ENCODE data around the gene DMXL2.
"Not testable (repeated sequence)": the region's sequence is repeated elsewhere in the genome, so short reads cannot be mapped to it uniquely, and the experiment has no call there.

DMXL2 gene

GRCh38 chr15:51568939-51569784 is 53.4 kb downstream of the DMXL2 start:
- not testable (repeated sequence) for DNase-seq

DNA sequence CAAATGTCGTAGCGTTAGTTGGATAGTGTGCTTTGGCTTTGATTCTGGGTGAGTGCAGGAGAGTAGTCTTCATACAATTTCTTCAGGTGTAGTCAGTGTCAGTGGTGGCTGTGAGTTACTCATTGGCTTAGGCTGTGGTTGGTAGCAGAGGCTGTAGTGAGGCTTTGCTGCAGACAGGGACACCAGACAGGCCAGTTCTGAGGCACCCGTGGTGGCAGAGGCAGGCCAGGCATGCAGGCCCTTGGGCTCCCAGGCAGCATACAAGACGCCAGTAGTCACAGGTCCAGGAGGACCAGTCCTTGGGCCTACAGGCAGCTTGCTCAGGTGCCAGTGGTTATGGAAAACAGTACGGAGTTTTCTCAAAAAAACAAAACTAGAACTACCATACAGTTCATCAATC is 61.3 kb downstream of the DMXL2 start:
- no peak for DNase-seq

GRCh38 chr15:51558876-51559275 is 63.7 kb downstream of the DMXL2 start:
- DNase-seq: no peak

- no peak for DNase-seq
These were observed 64.2 kb downstream of the DMXL2 start for GRCh38 chr15:51558411-51558810.

GRCh38 chr15:51550841-51551240 is 71.7 kb downstream of the DMXL2 start:
- DNase-seq: no peak

DNA sequence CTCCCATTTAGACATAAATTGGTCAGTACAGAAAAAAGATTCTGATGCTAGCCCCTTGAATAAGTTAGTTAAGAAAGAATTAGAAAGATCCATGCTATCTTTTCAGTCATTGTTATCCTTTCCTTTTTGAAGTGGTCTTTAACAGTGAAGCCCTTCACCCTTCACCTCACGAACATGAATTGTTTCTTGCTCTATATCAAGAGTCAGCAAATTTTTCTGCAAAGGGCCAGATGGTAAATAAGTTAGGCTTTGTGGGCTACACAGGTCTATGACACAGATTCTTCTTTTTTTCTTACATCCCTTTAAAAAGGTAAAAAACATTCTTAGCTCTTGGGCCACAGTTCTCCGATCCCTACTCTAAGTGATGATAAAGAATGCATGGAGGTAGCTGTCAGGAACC is 74.9 kb downstream of the DMXL2 start:
- DNase-seq: no peak

GRCh38 chr15:51536965-51537574 is 85.5 kb downstream of the DMXL2 start:
- no peak for DNase-seq

GRCh38 chr15:51533672-51534398 is 88.7 kb downstream of the DMXL2 start:
- no peak for DNase-seq

DNA sequence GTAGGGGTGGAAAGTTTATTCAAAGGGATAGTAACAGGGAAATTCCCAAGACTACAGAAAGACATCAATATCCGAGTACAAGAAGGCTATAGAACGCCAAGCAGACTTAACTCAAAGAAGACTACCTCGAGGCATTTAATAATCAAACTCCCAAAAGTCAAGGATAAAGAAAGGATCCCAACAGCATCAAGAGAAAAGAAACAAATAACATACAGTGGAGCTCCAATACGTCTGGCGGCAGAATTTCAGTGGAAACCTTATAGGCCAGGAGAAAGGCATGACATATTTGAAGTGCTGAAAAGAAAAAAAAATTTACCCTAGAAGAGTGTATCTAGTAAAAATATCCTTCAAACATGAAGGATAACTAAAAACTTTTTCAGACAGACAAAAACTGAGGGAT is 95.6 kb downstream of the DMXL2 start:
- DNase-seq: no peak

DNA sequence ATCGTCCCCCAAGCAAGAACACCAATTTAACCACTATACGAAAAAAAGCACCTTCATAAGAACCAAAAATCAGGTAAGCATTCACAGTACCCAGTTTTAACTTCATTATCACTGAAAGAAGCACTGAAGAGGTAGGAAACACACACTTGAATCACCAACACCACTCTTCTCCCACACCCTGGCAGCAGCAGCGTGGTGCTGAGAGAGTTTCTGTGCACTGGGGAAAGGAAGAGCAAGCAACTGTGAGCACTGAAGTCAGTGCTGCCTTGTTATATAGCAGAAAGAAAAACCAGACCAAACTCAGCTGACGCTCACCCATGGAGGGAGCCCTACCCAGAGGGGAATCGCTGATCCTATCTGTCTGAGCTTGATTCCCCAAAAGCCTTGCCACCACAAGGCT is 98.2 kb downstream of the DMXL2 start:
- no peak for DNase-seq

DNA sequence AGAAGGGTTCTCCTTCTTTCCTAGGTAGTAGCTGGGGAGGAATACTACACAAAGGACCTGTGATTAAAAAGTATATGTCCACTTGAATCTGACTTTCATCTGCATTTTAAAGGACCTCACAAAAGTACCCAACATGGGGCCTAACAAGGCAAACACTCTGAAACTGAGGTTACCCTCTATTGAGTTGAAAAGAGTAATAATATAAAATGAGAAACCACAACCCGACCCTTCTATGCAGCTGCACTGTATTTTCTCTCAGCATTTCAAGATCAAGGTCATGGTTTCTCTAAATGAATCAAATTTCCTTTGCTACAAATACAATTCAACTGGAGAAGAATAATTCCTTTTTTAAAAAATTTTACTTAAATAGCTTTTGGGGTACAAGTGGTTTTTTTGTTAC is 106.3 kb downstream of the DMXL2 start:
- DNase-seq: no peak

DNA sequence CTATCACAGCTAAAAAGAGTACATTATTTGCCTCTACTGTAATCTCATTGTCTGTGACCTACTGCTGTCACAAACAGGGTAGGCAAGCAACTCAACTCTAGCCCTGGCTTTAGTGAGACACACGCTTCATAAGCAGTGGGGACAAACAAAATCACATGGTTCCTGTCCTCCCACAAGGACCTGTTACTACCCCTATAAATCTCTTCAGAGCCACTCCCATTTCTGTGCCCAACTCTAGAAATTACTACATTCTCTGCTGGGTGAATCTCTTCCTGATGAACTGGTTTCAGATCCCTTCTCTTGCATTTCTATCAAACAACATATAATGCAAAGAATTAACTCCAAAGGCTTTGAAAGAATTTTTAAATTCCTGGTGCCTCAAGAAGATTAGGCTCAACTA is 117.3 kb downstream of the DMXL2 start:
- DNase-seq: no peak

DNA sequence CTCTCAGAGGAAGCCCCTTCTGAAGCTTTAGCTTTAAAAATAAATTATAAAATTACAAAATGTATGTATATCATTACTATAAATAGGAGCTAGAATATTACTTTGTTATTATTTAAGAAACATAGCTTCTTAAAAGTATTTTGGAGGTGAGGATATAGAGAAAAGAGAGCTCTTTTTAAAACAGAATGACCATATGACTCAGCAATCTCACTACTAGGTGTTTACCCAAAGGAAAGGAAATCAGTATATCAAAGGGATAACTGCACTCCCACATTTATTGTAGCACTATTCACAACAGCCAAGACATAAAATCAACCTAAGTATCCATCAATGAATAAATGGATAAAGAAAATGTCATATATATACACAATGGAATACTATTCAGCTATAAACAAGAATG is 119.6 kb downstream of the DMXL2 start:
- DNase-seq: no peak

GRCh38 chr15:51499379-51499976 is 123.1 kb downstream of the DMXL2 start:
- no peak for DNase-seq

DNA sequence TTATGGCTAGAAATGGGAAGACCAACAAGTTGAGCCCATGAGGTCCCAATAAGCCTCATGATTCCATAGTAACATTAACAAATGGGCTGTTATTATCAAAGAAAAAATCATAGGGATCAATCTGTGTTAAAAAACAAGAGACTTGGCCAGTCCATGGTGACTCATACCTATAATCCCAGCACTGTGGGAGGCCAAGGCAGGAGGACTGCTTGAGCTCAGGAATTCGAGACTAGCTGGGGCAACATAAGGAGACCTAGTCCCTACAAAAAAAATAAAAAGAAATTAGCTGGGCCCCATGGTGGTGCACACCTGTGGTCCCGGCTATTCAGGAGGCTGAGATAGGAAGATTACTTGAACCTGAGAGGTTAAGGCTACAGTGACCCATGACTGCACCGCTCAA is 124.8 kb downstream of the DMXL2 start:
- DNase-seq: no peak

GRCh38 chr15:51496246-51496645 is 126.3 kb downstream of the DMXL2 start:
- DNase-seq: no peak

- no peak for DNase-seq
These were observed 127.9 kb downstream of the DMXL2 start for GRCh38 chr15:51494411-51495314.

GRCh38 chr15:51493892-51494291 is 128.7 kb downstream of the DMXL2 start:
- DNase-seq: no peak

DNA sequence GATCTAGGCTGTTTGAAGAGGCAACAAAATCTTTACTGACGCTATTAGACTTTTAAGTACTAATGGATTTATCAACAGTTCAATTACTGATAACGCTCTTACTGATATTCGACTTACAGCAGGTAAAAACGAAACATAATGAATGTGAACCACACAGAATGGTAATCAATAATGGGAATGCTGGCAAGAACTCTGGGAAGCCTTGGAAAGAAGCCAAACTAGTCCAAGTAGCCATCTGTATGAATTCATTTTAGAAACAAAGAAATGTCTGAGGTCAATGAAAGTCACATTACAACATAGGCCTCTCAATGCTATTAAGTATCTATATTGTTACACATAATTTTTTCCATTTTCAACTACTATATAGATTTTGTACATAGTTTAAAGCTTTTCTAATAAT is 130.0 kb downstream of the DMXL2 start:
- DNase-seq: no peak

DNA sequence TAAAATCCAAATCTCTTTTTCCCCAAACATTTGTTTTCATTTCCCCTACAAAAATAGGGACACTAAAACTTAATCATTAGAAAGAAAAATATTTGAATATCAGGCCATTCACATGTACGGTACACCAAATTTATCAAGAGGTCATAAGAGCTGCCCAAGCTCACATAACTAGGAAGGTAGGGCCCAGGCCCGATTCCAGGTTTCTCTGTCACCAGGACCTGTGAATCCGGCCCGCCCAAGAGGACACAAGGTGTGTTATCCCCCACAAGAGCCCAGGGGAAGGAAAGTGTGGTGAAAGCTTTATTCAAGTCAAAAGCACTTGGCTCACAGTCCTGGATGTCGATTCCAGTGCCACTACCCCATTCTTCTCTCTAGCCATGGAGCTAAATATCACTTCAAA is 130.6 kb downstream of the DMXL2 start:
- no peak for DNase-seq

- no peak for DNase-seq
These were observed 137.8 kb downstream of the DMXL2 start for GRCh38 chr15:51484781-51485180.

DNA sequence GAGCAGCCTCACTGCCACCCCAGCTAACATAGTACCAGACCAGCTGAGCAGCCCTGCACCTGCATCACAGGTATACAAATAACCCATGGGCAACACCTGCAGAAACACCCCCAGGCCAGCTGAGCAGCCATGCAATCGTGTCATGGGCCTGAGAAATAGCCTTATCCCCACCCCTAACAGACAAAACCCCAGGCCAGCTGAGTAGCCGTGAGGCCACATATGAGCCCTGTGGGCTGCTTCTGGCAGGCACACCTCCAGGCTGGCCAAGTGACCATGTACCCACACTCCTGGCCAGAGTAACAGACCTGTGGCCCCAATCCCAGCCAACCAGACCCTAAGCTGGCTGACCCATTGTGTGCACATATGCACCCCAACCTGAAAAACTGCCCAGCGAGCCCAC is 138.6 kb downstream of the DMXL2 start:
- no peak for DNase-seq

DNA sequence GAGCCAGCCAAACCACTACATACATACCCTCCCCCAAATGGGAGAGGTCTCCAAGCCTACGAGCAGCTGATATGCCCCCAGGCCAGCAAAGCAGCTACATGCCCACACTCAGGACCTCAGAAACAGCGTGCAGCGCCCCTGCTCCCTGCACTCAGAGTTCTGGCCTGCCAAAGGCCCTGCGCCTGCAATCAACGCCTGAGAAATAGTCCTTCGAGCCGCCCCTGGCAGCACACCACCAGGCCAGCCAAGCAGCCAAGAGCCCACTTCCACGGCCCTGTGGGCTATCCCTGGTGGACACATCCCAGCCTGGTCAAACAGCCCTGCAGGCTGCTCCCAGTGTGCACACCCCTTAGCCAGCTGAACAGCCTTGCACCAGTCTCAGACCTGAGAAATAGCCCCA is 139.1 kb downstream of the DMXL2 start:
- no peak for DNase-seq
